WTC11 (cell line): Measurements from ENCODE around the gene WDR59. TPM values are rescaled to one million over a fixed set of nuclear protein-coding genes. Genes with fewer than 3 reads are reported as not detected.

Experiments used
- ATAC-seq: fragments of 200-7000 bp; cut with Tn5 transposase; 2 replicates; pipeline ENCODE4 v1.10.0; 2021; ENCODE audit warnings: mild to moderate bottlenecking, moderate library complexity
- CTCF ChIA-PET: fragments of 300-600 bp; sonication (Branson Sonifier 250); formaldehyde crosslinking; loops from one replicate; lab custom pipeline; 2021; ENCODE audit warnings: antibody characterized with exemption; lab: Charles Lee
- POLR2A ChIA-PET: fragments of 350-600 bp; sonication (Branson Sonifier 250); formaldehyde crosslinking; loops from one replicate; lab custom pipeline; 2021; ENCODE audit warnings: antibody characterized with exemption; lab: Charles Lee
- DNase-seq: peaks from one replicate; pipeline ENCODE4 v3.0.0; 2021; ENCODE audit warnings: low spot score
- H3K27ac Mint-ChIP-seq: 2 replicates; pipeline ENCODE4 v1.8.0; 2021; ENCODE audit warnings: mixed read lengths
- H3K27me3 Mint-ChIP-seq: 2 replicates; pipeline ENCODE4 v1.8.0; 2021; ENCODE audit warnings: low read depth, mild to moderate bottlenecking, moderate library complexity, mixed read lengths
- H3K36me3 Mint-ChIP-seq: 2 replicates; pipeline ENCODE4 v1.8.0; 2021; ENCODE audit warnings: mixed read lengths
- H3K4me1 Mint-ChIP-seq: 2 replicates; pipeline ENCODE4 v1.8.0; 2022; ENCODE audit warnings: mixed read lengths
- H3K4me3 Mint-ChIP-seq: 2 replicates; pipeline ENCODE4 v1.8.0; 2021; ENCODE audit warnings: mild to moderate bottlenecking, moderate library complexity, mixed read lengths
- H3K9me3 Mint-ChIP-seq: 2 replicates; pipeline ENCODE4 v1.8.0; 2021; ENCODE audit warnings: mixed read lengths
- ATF2 ChIP-seq: sonication (generic); formaldehyde crosslinking; IDR thresholded peaks from 2 replicates; pipeline ENCODE4 v1.8.1; 2022; ENCODE audit warnings: low read depth, missing genetic modification reagents, borderline replicate concordance
- E2F5 ChIP-seq: sonication (generic); formaldehyde crosslinking; IDR thresholded peaks from 2 replicates; pipeline ENCODE4 v1.8.1; 2022; ENCODE audit warnings: mild to moderate bottlenecking, moderate library complexity, missing genetic modification reagents
- EMX1 ChIP-seq: fragments of 250-450 bp; sonication (Bioruptor Pico); IDR thresholded peaks from 2 replicates; pipeline ENCODE4 v1.8.0; 2021; ENCODE audit warnings: mild to moderate bottlenecking
- ESRRA ChIP-seq: sonication (generic); formaldehyde crosslinking; IDR thresholded peaks from 2 replicates; pipeline ENCODE4 v1.8.1; 2022; ENCODE audit warnings: mild to moderate bottlenecking, missing genetic modification reagents, borderline replicate concordance
- FOXJ3 ChIP-seq: sonication (generic); formaldehyde crosslinking; IDR thresholded peaks from 2 replicates; pipeline ENCODE4 v1.9.0; 2021; ENCODE audit warnings: missing genetic modification reagents, mild to moderate bottlenecking, borderline replicate concordance
- GTF2I ChIP-seq: fragments of 250-450 bp; sonication (Bioruptor Pico); conservative IDR thresholded peaks from 2 replicates; pipeline ENCODE4 v1.4.0; 2021; ENCODE audit warnings: mild to moderate bottlenecking
- HMGXB4 ChIP-seq: sonication (generic); formaldehyde crosslinking; IDR thresholded peaks from 2 replicates; pipeline ENCODE4 v1.8.1; 2023; ENCODE audit warnings: mild to moderate bottlenecking, moderate library complexity, missing genetic modification reagents
- NFATC4 ChIP-seq: fragments of 250-450 bp; sonication (Bioruptor Pico); IDR thresholded peaks from 2 replicates; pipeline ENCODE4 v1.9.0; 2021; ENCODE audit warnings: mild to moderate bottlenecking
- NFE2L1 ChIP-seq: sonication (generic); formaldehyde crosslinking; IDR thresholded peaks from 2 replicates; pipeline ENCODE4 v1.8.1; 2023; ENCODE audit warnings: missing genetic modification reagents
- NR1H2 ChIP-seq: sonication (generic); formaldehyde crosslinking; IDR thresholded peaks from 2 replicates; pipeline ENCODE4 v1.9.0; 2021; ENCODE audit warnings: mild to moderate bottlenecking, moderate library complexity, missing genetic modification reagents
- OVOL2 ChIP-seq: fragments of 250-450 bp; sonication (Bioruptor Pico); IDR thresholded peaks from 2 replicates; pipeline ENCODE4 v1.9.0; 2021; ENCODE audit warnings: mild to moderate bottlenecking, borderline replicate concordance
- RELA ChIP-seq: sonication (generic); formaldehyde crosslinking; IDR thresholded peaks from 2 replicates; pipeline ENCODE4 v1.8.1; 2022; ENCODE audit warnings: missing genetic modification reagents, mild to moderate bottlenecking, borderline replicate concordance
- RORB ChIP-seq: fragments of 250-450 bp; sonication (Bioruptor Pico); IDR thresholded peaks from 2 replicates; pipeline ENCODE4 v1.9.0; 2021; ENCODE audit warnings: mild to moderate bottlenecking
- SMAD3 ChIP-seq: sonication (generic); formaldehyde crosslinking; IDR thresholded peaks from 2 replicates; pipeline ENCODE4 v1.8.0; 2022; ENCODE audit warnings: missing genetic modification reagents, mild to moderate bottlenecking, borderline replicate concordance
- SOX15 ChIP-seq: fragments of 250-450 bp; sonication (Bioruptor Pico); IDR thresholded peaks from 2 replicates; pipeline ENCODE4 v1.9.0; 2021; ENCODE audit warnings: mild to moderate bottlenecking
- TP53 ChIP-seq: sonication (generic); formaldehyde crosslinking; IDR thresholded peaks from 2 replicates; pipeline ENCODE4 v1.8.1; 2023; ENCODE audit warnings: mild to moderate bottlenecking, missing genetic modification reagents
- ZNF121 ChIP-seq: sonication (generic); formaldehyde crosslinking; IDR thresholded peaks from 2 replicates; pipeline ENCODE4 v1.8.0; 2023; ENCODE audit warnings: missing genetic modification reagents
- ZNF396 ChIP-seq: fragments of 250-450 bp; sonication (Bioruptor Pico); IDR thresholded peaks from 2 replicates; pipeline ENCODE4 v1.8.0; 2021; ENCODE audit warnings: mild to moderate bottlenecking, moderate library complexity, borderline replicate concordance
- ZNF423 ChIP-seq: fragments of 250-450 bp; sonication (Bioruptor Pico); IDR thresholded peaks from 2 replicates; pipeline ENCODE4 v2.1.2; 2022; ENCODE audit warnings: mild to moderate bottlenecking, moderate library complexity
- ZNF425 ChIP-seq: fragments of 250-450 bp; sonication (Bioruptor Pico); conservative IDR thresholded peaks from 2 replicates; pipeline ENCODE4 v1.9.0; 2021; ENCODE audit warnings: mild to moderate bottlenecking
- ZNF532 ChIP-seq: fragments of 250-450 bp; sonication (Bioruptor Pico); IDR thresholded peaks from 2 replicates; pipeline ENCODE4 v1.9.0; 2021; ENCODE audit warnings: mild to moderate bottlenecking, borderline replicate concordance
- total RNA-seq: library from RNA; stranded (reverse); gene quantifications from 3 replicates; pipeline ENCODE4 v1.2.3, GENCODE V29; 2021

WDR59 gene
- total RNA-seq, 1 experiment from 2014 or later, result 100 TPM

GRCh38 chr16:74896389-74897370, 88.2 kb downstream of the WDR59 start:
- Mint-ChIP-seq H3K27me3 (no peaks in the 10 kb centered on the region), H3K9me3 (no peaks in the 10 kb centered on the region)
- TF ChIP-seq SMAD3 (CRISPR knock-in tag) (no peak), SOX15 (no peak), RELA (no peak), RORB (CRISPR knock-in tag) (no peak)
- TF ChIP-seq, all 79 proteins: peak for 0
- DNase-seq (no peak), ATAC-seq (no peak)
- Mint-ChIP-seq H3K27ac (peak overlapping the region; percentile 38; the same call in 1 of the 2 replicates), H3K4me3 (no peak overlapping the region), H3K4me1 (peaks cover 22% of the 10 kb centered on the region), H3K36me3 (peaks cover 38% of the 10 kb centered on the region)
- POLR2A ChIA-PET, result no interaction called here
- CTCF ChIA-PET, result interaction anchor here (1.1 kb wide), 1 partner anchor 214 kb away, joined by 3 read pairs; no protein-coding TSS in a partner anchor

- Mint-ChIP-seq H3K9me3 (no peaks in the 10 kb centered on the region), H3K4me1 (peaks cover 12% of the 10 kb centered on the region), H3K36me3 (peaks cover 46% of the 10 kb centered on the region), H3K27ac (peak overlapping the region; percentile 84; the same call in 1 of the 2 replicates), H3K27me3 (no peaks in the 10 kb centered on the region), H3K4me3 (no peak overlapping the region)
- POLR2A ChIA-PET, result no interaction called here
- ATAC-seq, result no peak
- CTCF ChIA-PET, result no interaction called here
- no peak for DNase-seq
- no peak for TF ChIP-seq OVOL2
- TF ChIP-seq ZNF532 (CRISPR knock-in tag), result no peak
- no peak for TF ChIP-seq EMX1 (CRISPR knock-in tag)
- no peak for TF ChIP-seq ATF2
- no peak for TF ChIP-seq NFATC4
- no peak for TF ChIP-seq E2F5 (CRISPR knock-in tag)
- no peak for TF ChIP-seq NR1H2 (CRISPR knock-in tag)
- TF ChIP-seq ZNF121 (CRISPR knock-in tag), result no peak
- no peak for TF ChIP-seq TP53 (CRISPR knock-in tag)
- no peak for TF ChIP-seq NFE2L1 (CRISPR knock-in tag)
- TF ChIP-seq RELA, result no peak
- TF ChIP-seq GTF2I, result no peak
- no peak for TF ChIP-seq ZNF423 (CRISPR knock-in tag)
- TF ChIP-seq ZNF396 (CRISPR knock-in tag), result no peak
- no peak for TF ChIP-seq HMGXB4 (CRISPR knock-in tag)
- TF ChIP-seq SOX15, result no peak
- TF ChIP-seq FOXJ3, result no peak
- no peak for TF ChIP-seq ESRRA (CRISPR knock-in tag)
- TF ChIP-seq ZNF425 (CRISPR knock-in tag), result no peak
Measured at GRCh38 chr16:74893541-74893940, 91.4 kb downstream of the WDR59 start.
